ENCODE measurements around the gene CEACAM19. TPM values are rescaled to one million over a fixed set of nuclear protein-coding genes. Genes with fewer than 3 reads are reported as not detected.
A peak's percentile ranks its signal among the peaks of the same experiment; 100 is the strongest.
"Not testable (repeated sequence)": the region's sequence is repeated elsewhere in the genome, so short reads cannot be mapped to it uniquely, and the experiment has no call there.

Gene CEACAM19
- total RNA-seq, 4 donors from 2014 or later = 1.0 to 16.1 (median 1.3) TPM

DNA sequence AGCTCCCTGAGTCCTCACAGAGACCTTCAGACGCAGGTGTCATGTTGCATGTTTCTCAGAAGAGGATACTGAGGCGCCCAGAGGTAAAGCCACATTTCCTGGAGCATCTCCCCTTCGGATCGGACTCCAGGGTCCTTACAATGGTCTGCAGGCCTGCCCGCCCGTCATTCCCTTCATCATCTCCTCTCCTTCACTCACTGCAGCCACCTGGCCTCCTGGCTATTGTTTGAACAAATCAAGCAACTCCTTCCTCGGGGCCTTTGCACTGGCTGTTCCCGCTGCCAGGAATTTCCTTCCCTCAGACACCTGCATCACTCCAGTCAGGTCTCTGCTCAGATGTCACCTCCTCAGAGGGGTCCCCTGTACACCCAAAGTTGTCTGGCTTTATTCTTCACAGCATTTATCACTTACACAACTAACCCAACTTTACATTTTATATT is 48.0 kb downstream of the CEACAM19 start:
- intact Hi-C loops (cut with DNase I; ENCODE audit: low total_unique reads) = no loop called here
- H3K4me3 ChIP-seq = no peak overlapping the region
- peak overlapping the region; percentile 63 to 83 for H3K27ac ChIP-seq
- H3K36me3 ChIP-seq = no peaks in the 10 kb centered on the region
- no peak for DNase-seq
- TF ChIP-seq, protein P1, sequence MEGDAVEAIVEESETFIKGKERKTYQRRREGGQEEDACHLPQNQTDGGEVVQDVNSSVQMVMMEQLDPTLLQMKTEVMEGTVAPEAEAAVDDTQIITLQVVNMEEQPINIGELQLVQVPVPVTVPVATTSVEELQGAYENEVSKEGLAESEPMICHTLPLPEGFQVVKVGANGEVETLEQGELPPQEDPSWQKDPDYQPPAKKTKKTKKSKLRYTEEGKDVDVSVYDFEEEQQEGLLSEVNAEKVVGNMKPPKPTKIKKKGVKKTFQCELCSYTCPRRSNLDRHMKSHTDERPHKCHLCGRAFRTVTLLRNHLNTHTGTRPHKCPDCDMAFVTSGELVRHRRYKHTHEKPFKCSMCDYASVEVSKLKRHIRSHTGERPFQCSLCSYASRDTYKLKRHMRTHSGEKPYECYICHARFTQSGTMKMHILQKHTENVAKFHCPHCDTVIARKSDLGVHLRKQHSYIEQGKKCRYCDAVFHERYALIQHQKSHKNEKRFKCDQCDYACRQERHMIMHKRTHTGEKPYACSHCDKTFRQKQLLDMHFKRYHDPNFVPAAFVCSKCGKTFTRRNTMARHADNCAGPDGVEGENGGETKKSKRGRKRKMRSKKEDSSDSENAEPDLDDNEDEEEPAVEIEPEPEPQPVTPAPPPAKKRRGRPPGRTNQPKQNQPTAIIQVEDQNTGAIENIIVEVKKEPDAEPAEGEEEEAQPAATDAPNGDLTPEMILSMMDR (IDR thresholded peaks at IDR 0.05) = no peak
- TF ChIP-seq POLR2A (IDR thresholded peaks at IDR 0.05) = no peak
- peaks cover 4 to 6% of the 10 kb centered on the region in 2 donors for H3K4me1 ChIP-seq
- no peaks in the 10 kb centered on the region for H3K9me3 ChIP-seq
- no peaks in the 10 kb centered on the region for H3K27me3 ChIP-seq

GRCh38 chr19:44720396-44720795 is 49.1 kb downstream of the CEACAM19 start:
- H3K4me1 ChIP-seq, H3K27me3 ChIP-seq, DNase-seq, H3K36me3 ChIP-seq, H3K4me3 ChIP-seq, H3K9me3 ChIP-seq, H3K27ac ChIP-seq: not testable (repeated sequence)
- intact Hi-C loops (cut with DNase I; ENCODE audit: low total_unique reads) = loop anchor here (10.0 kb wide), 1 partner anchor 124 kb away; the partner anchor contains the start of gene NECTIN2

GRCh38 chr19:44720945-44721344 is 49.7 kb downstream of the CEACAM19 start:
- no peaks in the 10 kb centered on the region for H3K9me3 ChIP-seq
- no peak for DNase-seq
- H3K4me1 ChIP-seq = peaks cover 4 to 6% of the 10 kb centered on the region in 2 donors
- TF ChIP-seq, protein P1 (IDR thresholded peaks at IDR 0.05) = no peak
- TF ChIP-seq POLR2A (IDR thresholded peaks at IDR 0.05) = no peak
- no peak overlapping the region for H3K27ac ChIP-seq
- no peak overlapping the region for H3K4me3 ChIP-seq
- no peaks in the 10 kb centered on the region for H3K36me3 ChIP-seq
- no peaks in the 10 kb centered on the region for H3K27me3 ChIP-seq
- intact Hi-C loops (cut with DNase I; ENCODE audit: low total_unique reads) = loop anchor here (10.0 kb wide), 1 partner anchor 124 kb away; the partner anchor contains the start of gene NECTIN2

GRCh38 chr19:44721369-44721768 is 50.1 kb downstream of the CEACAM19 start:
- not testable (repeated sequence) for H3K27me3 ChIP-seq, H3K4me3 ChIP-seq, H3K9me3 ChIP-seq, H3K36me3 ChIP-seq, H3K27ac ChIP-seq, H3K4me1 ChIP-seq, DNase-seq
- intact Hi-C loops (cut with DNase I; ENCODE audit: low total_unique reads) = loop anchor here (10.0 kb wide), 1 partner anchor 123 kb away; the partner anchor contains the start of gene NECTIN2

- intact Hi-C loops (cut with DNase I; ENCODE audit: low total_unique reads) = loop anchor here (10.0 kb wide), 1 partner anchor 122 kb away; the partner anchor contains the start of gene NECTIN2
- TF ChIP-seq, protein P1 (IDR thresholded peaks at IDR 0.05) = no peak
- no peak for TF ChIP-seq POLR2A (IDR thresholded peaks at IDR 0.05)
- no peak for DNase-seq
- Histone ChIP-seq H3K27ac (peak overlapping the region in 1 of 2 donors; percentile 44), H3K27me3 (no peaks in the 10 kb centered on the region), H3K4me3 (no peak overlapping the region), H3K36me3 (no peaks in the 10 kb centered on the region), H3K9me3 (no peaks in the 10 kb centered on the region), H3K4me1 (peaks cover 4 to 6% of the 10 kb centered on the region in 2 donors)
Observed at GRCh38 chr19:44722131-44723121, 51.1 kb downstream of the CEACAM19 start.

Data from uterus (tissue), 4 donors.